HK-2 (cell line): Measurements from ENCODE around the gene SAXO2.
A peak's percentile ranks its signal among the peaks of the same experiment; 100 is the strongest.
"Not testable (repeated sequence)": the region's sequence is repeated elsewhere in the genome, so short reads cannot be mapped to it uniquely, and the experiment has no call there.

Experiments
- DNase-seq: peaks from one replicate; pipeline ENCODE4 v3.0.0-alpha.2; 2018; ENCODE audit not compliant: unreplicated experiment

The SAXO2 gene, protein sequence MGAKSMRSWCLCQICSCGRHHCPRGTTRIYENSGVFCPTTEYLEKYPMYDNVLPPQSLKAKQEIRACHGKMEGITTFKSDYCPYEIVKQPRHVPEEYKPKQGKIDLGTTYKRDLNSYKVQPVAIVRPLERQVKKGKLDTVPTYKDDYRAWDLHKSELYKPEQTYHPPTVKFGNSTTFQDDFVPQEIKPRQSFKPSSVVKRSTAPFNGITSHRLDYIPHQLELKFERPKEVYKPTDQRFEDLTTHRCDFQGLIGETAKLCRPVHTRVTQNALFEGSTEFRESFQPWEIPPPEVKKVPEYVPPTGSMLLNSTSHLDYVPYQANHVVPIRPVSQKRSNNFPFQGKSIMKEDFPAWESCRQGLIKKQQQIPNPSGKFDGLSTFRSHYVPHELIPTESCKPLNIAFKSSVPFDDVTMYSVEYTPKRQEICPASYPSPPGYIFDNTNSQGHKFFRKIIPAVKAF

DNA sequence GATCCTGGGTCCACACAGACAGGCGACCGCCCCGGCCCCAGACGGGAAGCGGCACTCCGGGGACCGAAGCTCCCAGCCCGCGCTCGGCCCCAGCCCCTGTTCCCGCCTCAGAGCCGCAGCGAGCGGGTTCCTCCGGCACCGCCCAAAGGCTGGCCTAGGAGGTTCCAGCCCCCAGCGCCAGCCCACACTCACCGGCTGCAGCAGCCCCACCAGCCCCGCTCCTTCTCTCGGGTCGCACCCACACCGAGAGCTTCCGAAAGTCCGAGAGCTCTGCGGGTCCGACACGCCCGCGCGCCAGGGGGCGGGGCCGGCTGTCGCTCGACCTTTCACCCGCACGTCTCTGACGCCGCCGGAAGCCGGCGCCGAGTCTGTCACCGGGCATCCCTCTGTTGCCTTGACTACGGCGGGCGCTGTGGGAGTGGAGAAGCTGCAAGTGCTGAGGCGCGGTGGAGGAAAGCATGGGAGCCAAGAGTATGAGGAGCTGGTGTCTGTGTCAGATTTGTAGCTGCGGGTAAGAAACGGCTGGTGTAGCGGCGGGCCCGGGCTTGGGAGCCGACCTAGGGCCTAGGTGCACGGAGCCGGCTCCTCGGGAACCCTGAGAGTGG, at the start of gene SAXO2, which contains the start of gene EFL1:
TSS of gene SAXO2 (plus strand) at position 397 of the 605 bp plus-strand sequence. CDS start at position 459, 62 bp downstream.
TSS of gene EFL1 (minus strand) at position 313 of the 605 bp plus-strand sequence. CDS start 956 bp downstream, outside the sequence.
- DNase-seq = peak; percentile 83

DNA sequence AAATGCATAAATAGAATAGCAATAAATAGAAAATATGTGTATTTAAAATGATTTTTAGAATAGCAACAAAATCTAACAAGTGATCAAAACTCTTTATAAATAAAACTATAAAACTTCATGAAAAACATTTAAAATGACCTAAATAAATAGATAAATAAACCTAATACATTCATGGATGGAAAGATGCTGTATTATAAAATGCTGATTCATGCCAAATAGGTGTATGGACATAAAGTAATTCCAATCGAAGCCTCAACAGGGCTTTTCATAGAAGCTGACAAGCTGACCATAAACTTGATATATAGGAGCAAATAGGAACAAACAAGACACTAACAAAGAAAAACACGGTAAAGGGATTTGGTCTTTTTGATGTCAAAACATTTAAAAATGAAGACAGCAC, 46.5 kb upstream of the SAXO2 start:
- not testable (repeated sequence) for DNase-seq

DNA sequence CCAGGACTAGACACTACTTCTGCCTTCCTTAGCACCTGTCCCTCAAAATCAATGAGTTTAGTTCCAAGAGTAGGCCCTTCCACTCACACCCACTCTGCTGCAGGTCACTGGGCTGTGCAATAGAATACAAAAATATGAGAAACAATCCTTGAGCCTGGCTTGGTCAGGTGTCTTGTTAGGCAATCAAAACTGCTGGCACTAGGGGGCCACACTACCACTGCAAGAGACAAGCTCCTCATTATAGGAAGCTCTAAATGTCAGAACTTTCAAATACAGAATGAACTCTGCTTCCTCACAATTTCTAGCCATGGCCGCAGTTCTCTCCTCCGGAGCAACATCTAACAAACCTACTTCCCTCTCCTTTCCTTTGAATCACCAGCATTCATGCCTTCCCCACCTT, 41.1 kb upstream of the SAXO2 start:
- peak; percentile 2 for DNase-seq

DNA sequence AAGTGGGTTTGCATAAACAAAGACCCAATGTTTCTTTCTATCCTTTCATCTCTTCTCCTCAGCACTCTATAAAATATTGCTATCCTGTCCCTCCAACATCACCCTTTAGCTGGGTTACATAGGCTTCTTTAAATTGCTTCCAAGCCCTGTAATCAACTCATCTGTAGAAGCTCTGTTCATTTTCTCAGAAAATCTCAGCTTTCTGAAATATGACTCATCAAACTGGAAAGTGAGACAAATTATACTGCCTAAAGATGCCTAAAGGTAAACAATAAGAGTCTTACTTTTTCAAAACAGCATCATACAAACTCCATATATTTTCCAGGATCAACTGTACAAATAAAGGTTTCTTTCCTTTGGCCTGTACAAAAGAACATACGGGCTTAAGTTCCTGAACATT, 33.9 kb upstream of the SAXO2 start:
- no peak for DNase-seq

DNA sequence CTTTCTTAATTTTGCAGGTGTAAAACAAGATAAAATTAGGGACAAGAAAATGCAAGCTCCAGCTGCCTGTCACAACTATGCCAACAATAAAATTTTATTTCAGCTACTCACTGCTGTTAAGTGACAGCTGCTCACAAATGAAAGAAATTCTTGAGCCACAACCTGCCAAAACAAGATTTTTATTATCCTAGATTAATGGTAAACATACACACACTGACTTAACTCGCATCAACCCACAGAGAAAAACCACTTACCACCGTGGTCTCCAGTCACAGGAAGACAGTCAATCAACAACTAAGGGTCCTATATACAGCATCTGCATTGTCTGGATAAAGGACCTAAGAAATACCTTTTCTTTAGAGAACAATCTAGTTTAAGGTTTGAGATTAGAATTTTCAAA, 31.4 kb upstream of the SAXO2 start:
- DNase-seq = no peak

DNA sequence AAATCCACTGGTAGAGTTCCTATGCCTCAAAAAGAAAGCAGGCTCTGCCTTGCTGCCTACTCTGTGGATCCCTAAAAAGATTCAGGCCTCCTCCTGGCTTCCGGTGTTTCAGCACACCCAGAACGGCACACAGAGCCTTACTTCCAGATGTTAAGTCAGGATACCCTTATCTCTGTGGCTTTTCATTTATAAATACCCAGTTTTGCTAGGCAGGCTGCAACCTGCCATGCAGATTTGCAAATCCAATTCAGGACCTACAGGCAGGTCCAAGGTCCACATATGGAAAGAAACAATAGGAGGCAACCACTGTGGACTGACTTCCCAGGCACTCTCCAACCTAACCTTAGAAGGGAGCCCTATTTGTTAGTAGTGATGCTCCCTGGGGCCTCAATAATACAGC, 30.8 kb upstream of the SAXO2 start:
- DNase-seq = no peak

DNA sequence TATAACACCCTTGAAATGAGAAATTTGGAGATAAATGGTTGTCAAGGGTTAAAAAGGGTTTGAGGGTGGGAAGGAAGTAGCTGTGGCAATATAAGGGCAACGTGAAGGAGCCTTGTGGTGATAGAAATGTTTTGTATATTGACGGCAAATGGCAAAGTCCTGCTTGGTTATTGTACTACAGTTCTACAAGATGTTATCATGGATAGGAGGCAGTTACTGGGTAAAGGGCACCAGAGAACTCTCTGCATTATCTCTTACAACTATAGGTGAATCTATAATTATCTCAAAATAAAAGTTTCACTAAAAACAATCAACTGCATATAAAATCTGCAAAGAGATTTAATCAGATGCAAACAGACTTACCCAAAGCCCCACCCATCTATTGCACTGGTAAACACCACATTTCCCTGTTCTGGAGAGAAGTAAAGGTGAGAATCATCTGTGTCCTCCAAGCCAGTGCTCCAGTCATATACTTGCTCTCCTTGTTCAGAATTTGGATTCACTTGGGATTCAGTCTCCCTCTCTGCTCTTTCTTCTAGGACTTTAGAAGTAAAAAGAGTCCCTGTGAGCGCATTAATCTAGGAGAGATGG, 24.6 kb upstream of the SAXO2 start:
- DNase-seq = not testable (repeated sequence)

DNA sequence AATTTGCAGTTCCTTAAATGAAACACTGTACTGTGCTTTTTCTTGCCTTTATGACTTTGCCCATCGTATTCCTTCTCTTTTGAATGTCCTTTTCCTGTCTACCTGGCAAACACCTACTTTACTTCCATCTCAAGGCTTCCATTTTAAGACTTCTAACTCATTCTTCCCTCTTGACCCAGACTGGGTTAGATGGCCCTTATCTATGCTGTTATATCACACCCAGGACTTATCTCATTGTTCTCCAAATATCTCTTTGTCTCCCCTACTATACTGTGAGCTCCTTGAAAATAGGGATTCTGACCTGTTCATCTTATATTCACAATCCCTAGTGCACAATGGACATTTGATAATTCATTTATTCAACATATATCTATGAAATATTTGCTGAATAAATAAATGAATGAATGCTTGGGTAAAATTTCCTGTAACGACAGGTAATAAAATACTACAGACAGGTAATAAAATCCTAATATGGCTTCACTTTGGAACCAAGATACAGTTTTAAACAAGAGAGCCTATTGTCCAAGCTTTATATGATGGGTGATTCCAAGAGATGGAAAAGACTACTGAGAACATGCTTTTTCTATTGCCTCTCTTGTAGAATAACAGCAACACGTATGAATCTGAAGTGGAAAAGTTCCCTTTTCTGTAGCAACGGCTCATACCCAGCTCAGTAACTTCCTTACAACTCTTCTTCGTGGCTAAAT, 22.8 kb upstream of the SAXO2 start:
- no peak for DNase-seq

DNA sequence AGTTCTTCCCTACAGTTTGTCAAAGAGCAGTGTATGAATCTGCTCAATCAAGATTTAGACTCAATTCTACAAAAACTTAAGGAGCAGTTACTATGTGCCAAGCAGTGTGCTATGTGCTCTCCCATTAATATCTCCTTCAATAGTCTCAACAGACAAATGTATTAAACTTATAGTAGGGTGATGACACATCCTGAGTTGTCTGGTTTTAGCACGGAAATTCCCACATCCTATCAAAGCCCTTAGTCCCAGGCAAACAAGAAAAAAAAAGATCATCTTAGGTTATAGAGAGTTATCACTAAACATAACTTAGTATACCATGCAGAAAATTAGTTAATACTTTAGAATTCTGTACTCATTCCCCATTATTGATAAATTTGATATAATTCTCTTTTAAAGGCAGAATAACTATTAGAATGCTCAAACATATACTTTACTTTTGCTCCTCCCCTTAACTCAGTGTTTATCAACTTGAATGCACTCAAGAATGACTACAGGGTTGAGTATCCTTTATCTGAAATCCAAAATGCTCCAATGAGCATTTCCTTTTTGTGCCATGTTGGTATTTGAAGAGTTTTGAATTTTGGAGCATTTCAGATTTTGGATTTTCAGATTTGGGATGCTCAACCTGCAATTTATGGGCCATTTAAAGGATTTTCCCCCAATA, 20.6 kb upstream of the SAXO2 start:
- DNase-seq = not testable (repeated sequence)

DNA sequence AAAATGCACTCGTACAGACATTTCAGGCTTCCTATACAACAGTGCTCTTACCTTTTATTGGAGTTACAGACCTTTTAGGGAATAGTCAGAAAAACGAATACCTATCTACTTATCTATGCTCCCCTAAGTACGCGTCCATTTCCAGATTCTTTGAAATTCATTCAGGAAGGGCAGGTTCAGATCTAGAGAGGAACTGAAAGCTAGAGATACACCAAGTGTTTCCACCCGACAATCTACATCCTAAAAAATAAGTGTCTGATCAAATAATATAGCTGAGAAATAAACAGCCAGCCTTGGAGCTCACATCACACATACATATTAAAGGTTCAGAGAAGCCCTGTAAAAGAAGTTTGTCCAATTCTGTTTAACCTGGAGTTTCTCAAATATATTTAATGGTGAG, 19.0 kb upstream of the SAXO2 start:
- not testable (repeated sequence) for DNase-seq

DNA sequence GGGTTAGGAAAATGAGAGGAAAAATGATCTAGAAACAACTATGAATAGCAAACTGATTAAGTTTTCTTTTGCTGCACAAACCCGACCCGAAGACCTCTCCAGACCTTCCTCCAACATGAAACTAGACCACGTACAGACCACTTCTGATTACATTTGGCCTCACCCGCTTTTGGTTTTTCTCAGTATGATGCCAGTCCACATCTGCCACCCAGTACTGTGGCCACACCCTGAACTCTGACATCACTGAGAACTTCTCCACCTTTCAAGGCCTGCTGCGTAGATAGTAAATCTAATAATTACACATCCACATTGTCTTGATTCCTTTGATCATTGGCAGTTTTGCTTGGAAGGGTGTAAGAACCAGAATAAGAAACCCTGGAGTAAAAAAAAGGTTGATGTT, 16.7 kb upstream of the SAXO2 start:
- not testable (repeated sequence) for DNase-seq

DNA sequence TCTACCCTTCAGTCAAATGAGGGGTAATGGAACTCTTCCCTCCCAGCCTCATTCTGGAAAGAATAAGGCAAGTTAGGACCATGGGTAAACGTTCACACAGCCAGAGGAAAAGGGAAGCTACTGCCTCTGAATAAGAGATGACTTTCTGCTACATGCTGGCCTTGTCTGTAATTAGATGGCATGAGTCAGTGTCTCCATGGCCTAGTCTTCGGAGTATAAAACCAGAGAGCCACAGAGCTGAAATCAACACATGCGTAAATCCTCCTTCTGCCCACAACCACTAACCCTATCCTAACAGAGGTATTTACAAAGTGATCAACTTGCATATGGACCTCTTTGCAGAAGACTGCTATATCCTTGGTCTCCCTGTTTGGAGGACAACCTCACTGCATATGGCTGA, 14.4 kb upstream of the SAXO2 start:
- DNase-seq = not testable (repeated sequence)

DNA sequence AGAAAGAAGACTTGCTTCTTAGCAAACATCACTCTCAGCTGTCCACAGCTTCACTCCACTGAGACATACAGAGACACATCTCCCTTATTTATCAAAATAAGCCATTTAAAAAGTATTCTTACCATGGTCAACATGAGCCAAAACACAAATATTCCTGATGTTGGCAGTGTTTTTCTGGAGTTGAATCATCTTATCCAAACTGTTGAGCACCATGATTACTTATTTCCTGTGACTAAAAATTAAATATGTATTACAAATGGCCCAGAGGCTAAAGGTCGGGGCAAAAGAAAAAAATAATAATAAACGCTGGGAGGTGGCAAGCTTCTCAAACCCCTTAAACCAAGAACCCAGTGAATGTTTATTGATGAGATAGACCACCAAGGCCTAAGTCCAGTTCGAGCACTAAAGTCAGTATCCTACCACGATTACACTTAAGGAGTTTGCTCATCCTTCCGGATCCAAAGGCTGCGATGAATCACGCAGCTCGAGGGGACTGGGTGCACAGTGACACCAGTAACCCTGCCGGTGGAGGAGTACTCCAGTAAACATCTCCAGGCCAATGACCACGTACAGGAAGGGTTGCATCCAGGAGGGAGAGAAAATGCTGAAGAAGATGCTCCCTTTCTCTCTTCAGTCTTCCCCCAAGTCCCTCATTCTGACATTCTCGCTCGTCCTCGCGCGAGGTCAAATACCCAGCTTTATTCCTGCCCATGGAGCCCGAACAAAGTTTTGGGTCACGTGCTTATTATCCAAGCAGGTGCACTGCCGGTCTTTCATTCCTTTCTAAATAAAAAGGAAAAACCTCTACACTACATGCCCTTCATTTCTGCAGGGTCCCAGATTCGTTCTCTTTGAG, 824 bp upstream of the SAXO2 start:
- DNase-seq = peak; percentile 34

DNA sequence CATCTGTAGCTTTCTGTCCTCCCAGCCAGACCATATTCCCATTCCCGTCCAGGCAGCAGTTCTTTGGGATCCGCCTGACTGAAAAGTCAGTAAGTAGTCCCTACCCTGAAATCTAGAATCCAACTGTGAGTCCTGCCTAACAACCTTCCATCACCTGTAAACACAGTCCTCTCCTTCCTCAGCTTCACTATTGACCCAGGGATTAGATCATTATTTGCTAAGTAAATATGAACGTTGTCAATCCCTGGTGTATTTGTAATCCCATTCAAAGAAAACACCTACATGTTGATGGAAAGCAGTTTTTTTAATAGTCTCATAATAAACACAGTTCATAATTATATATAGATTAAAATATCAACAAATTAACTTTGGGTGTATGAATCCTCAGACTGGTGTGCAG, 732 bp downstream of the SAXO2 start:
- no peak for DNase-seq

DNA sequence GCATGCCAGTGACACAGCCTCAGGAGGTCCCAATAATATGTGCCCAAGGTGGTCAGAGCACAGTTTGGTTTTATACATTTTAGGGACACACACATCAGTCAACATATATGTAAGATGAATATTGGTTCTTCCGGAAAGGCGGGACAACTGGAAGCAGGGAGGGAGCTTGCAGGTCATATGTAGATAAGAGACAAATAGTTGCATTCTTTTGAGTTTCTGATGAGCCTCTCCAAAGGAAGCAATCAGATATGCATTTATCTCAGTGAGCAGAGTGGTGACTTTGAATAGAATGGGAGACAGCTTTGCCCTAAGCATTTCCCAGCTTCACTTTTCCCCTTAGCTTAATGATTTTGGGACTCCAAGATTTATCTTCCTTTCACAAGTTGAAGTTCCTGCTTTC, 4.5 kb downstream of the SAXO2 start:
- DNase-seq = not testable (repeated sequence)

DNA sequence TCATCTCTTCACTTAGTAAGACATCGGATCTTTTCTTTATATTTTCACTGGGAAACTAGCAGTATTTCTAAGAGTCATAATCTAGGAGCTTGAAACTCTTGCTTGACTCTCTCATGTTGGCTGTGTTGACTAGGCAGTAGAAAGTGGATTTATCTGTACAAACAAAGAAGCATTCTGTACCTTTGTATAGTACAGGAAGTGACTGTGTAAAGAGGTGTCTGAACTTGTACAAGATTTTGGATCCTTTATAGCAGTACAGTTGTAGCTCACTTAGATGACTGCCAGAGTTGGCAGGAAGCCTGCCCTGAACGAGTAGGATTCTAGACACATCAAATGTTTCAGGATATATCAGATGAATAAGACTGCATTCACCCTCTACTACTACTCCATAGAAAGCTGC, 5.8 kb downstream of the SAXO2 start:
- not testable (repeated sequence) for DNase-seq

DNA sequence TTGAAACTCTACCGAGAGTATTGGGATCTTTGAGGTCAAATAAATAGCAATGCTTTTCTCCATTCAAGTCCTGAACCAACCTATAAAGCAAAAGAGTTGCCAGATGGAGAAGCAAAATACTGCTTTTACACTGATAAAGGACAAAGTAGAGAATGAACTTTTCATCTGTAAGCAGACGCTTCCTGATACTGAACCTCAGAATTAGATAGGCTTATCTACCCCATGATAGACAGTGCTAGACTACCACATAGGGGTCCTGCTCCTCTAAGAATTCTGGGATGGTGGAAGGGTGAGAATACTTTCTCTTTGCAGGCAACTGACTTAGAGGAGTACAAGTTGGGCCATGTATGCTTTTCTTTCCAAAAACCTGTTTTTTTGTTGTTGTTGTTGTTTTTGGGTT, 9.5 kb downstream of the SAXO2 start:
- no peak for DNase-seq

DNA sequence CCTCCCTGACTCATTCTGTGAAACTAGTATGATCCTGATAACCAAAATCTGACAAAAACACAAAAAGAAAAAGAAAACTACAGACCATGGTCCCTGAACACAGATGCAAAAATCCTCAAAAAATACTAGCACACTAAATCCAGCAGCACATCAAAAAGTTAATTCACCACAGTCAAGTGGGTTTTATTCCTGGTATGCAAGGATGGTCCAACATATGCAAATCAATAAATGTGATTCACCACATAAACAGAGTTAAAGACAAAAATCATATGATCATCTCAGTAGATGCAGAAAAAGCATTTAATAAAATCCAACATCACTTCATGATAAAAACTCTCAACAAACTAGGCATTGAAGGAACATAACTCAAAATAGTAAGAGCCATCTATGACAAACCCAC, 12.8 kb downstream of the SAXO2 start:
- no peak for DNase-seq

DNA sequence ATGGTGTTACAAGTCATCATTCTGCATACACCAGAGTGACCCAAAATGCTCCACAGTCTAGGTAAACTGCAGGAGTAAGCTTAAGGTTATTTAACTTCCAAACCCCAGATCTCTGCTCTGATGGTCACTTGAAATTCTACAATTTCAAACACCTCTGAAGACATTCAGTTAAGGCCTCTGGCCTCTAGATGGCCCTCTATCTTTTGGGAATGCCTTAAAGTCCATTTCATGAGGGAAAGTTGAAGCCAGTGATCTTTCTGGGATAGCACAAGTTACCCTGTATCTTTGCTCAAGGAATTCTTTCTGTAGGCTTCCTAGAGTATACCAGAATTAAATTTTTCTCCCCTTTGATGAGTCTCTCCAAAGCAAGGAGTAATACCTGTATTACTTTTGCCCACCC, 18.7 kb downstream of the SAXO2 start:
- DNase-seq = not testable (repeated sequence)

DNA sequence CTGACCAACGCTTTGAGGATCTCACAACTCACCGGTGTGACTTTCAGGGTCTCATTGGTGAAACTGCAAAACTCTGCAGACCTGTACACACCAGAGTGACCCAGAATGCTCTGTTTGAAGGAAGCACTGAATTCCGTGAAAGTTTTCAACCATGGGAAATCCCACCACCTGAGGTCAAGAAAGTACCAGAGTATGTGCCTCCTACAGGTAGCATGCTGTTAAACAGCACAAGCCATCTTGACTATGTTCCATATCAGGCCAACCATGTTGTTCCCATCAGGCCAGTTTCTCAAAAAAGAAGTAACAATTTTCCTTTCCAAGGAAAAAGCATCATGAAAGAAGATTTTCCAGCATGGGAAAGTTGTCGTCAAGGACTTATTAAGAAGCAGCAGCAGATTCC, 19.8 kb downstream of the SAXO2 start:
- DNase-seq = not testable (repeated sequence)

DNA sequence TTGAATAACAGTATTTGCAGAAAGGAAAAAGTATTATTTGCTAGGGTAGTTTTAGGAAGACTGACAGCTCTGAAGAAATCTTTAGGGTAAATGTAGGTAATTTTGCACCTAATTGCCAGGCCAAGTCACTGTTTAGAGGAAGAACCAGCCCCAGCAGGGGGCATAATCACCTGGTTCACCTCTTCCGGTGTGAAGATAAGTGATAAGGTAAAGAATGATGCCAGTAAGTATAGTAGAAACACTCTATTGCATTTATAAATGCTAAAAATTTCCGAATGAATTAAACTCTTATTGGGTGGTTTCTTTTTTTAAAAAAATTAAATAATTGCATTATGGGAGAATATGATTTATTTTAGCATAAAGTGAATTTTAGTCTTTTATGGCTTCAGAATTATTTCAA, 21.8 kb downstream of the SAXO2 start:
- not testable (repeated sequence) for DNase-seq
